HEK293 (cell line): ENCODE data around the gene RGS21.

Source experiments
- CTCF ChIP-seq: fragments of 450-650 bp; formaldehyde crosslinking; IDR thresholded peaks from 2 replicates; pipeline ENCODE4 v1.5.1; 2016; ENCODE audit warnings: missing biosample characterization, missing genetic modification characterization
- KLF16 ChIP-seq: fragments of 450-650 bp; formaldehyde crosslinking; IDR thresholded peaks from 2 replicates; pipeline ENCODE4 v1.5.1; 2017; ENCODE audit warnings: missing biosample characterization, missing genetic modification characterization
- TSHZ1 ChIP-seq: fragments of 450-650 bp; formaldehyde crosslinking; IDR thresholded peaks from 2 replicates; pipeline ENCODE4 v1.5.1; 2016; ENCODE audit warnings: missing biosample characterization, missing genetic modification characterization, borderline replicate concordance
- ZBTB26 ChIP-seq: fragments of 450-650 bp; formaldehyde crosslinking; optimal IDR thresholded peaks from 2 replicates; pipeline ENCODE3; 2016; ENCODE audit warnings: missing biosample characterization, mild to moderate bottlenecking, missing genetic modification characterization
- ZBTB48 ChIP-seq: fragments of 450-650 bp; formaldehyde crosslinking; IDR thresholded peaks from 2 replicates; pipeline ENCODE4 v1.5.1; 2016; ENCODE audit warnings: missing biosample characterization, missing genetic modification characterization
- ZFP3 ChIP-seq: fragments of 450-650 bp; formaldehyde crosslinking; IDR thresholded peaks from 2 replicates; pipeline ENCODE4 v1.5.1; 2016; ENCODE audit warnings: low read depth, missing biosample characterization, missing genetic modification characterization
- ZFP41 ChIP-seq: fragments of 450-650 bp; formaldehyde crosslinking; IDR thresholded peaks from 2 replicates; pipeline ENCODE4 v1.5.1; 2016; ENCODE audit warnings: missing biosample characterization, missing genetic modification characterization, borderline replicate concordance
- ZNF157 ChIP-seq: fragments of 450-650 bp; formaldehyde crosslinking; IDR thresholded peaks from 2 replicates; pipeline ENCODE4 v1.5.1; 2016; ENCODE audit warnings: missing biosample characterization, missing genetic modification characterization
- ZNF398 ChIP-seq: fragments of 450-650 bp; formaldehyde crosslinking; IDR thresholded peaks from 2 replicates; pipeline ENCODE4 v1.5.1; 2017; ENCODE audit warnings: missing biosample characterization, missing genetic modification characterization
- ZNF549 ChIP-seq: fragments of 450-650 bp; IDR thresholded peaks from 2 replicates; pipeline ENCODE4 v1.5.1; 2018; ENCODE audit warnings: missing biosample characterization, missing genetic modification characterization, mild to moderate bottlenecking, inconsistent platforms, moderate library complexity
- ZNF704 ChIP-seq: fragments of 450-650 bp; formaldehyde crosslinking; IDR thresholded peaks from 2 replicates; pipeline ENCODE4 v1.5.1; 2016; ENCODE audit warnings: missing biosample characterization, missing genetic modification characterization

- TF ChIP-seq TSHZ1 (tag by site-specific recombination), result no peak
- no peak for TF ChIP-seq ZBTB26 (tag by site-specific recombination)
- TF ChIP-seq ZFP41 (tag by site-specific recombination), result no peak
- TF ChIP-seq ZBTB48, result no peak
- no peak for TF ChIP-seq CTCF (tag by site-specific recombination)
- no peak for TF ChIP-seq ZNF549
- no peak for TF ChIP-seq ZNF704 (tag by site-specific recombination)
- TF ChIP-seq ZNF398 (tag by site-specific recombination), result no peak
- TF ChIP-seq KLF16 (tag by site-specific recombination), result no peak
- TF ChIP-seq ZFP3, result no peak
- no peak for TF ChIP-seq ZNF157 (tag by site-specific recombination)
These were observed 41.1 kb downstream of the RGS21 start for GRCh38 chr1:192357924-192358323.
